H1 (cell line): ENCODE data around the gene ZBTB18. TPM values are rescaled to one million over a fixed set of nuclear protein-coding genes. Genes with fewer than 3 reads are reported as not detected.

ENCODE experiments used
- EGR1 ChIP-seq: IDR thresholded peaks from 2 replicates; pipeline ENCODE4 v1.6.1; 2011; ENCODE audit warnings: low read depth, low read length, borderline replicate concordance
- GABPA ChIP-seq: IDR thresholded peaks from 2 replicates; pipeline ENCODE4 v1.6.1; 2011; ENCODE audit warnings: mild to moderate bottlenecking, low read length, moderate library complexity, borderline replicate concordance; ENCODE audit not compliant: insufficient read depth
- HDAC2 ChIP-seq, 2 experiments: fragments of 300-600 bp in 1 of 2; sonication (generic) in 1 of 2; IDR thresholded peaks; 2 replicates each; pipeline ENCODE4 v1.6.1; 2011 to 2012; ENCODE audit warnings: low read depth in 2 of 2, low read length in 2 of 2, mild to moderate bottlenecking in 2 of 2, moderate library complexity in 2 of 2, borderline replicate concordance in 1 of 2, inconsistent platforms in 1 of 2
- KDM5A ChIP-seq: fragments of 200-600 bp; IDR thresholded peaks from 2 replicates; pipeline ENCODE4 v1.7.1; 2012; ENCODE audit warnings: mild to moderate bottlenecking, low read length, inconsistent platforms, mixed read lengths
- NANOG ChIP-seq: IDR thresholded peaks from 2 replicates; pipeline ENCODE4 v1.6.1; 2011; ENCODE audit warnings: low read length, low read depth, mild to moderate bottlenecking, inconsistent platforms; ENCODE audit not compliant: insufficient read depth, poor library complexity, severe bottlenecking
- SP2 ChIP-seq: IDR thresholded peaks from 2 replicates; pipeline ENCODE4 v1.6.1; 2012; ENCODE audit warnings: mild to moderate bottlenecking, low read length, inconsistent platforms
- polyA plus RNA-seq, 7 experiments: library from polyadenylated mRNA; depleted of rRNA in 3 of 7; stranded (reverse) in 5 of 7; unstranded in 2 of 7; fragments of >200 nt in 5 of 7; fragments of 200-250 nt in 2 of 7; gene quantifications; 1 replicate in 5 of 7; 2 replicates in 1 of 7; 4 replicates in 1 of 7; pipeline versions ENCODE4 v1.2.1 to v1.2.3, GENCODE V29; 2011 to 2013; ENCODE audit warnings: missing spikeins in 2 of 7, mixed read lengths in 2 of 7
- total RNA-seq: library from RNA; stranded (reverse); fragmentation: NEBNext Ultra II Directional; extraction: Animal tissue kit (Norgen Biotek cat#: 25700); gene quantifications from 2 replicates; pipeline ENCODE4 v1.2.1, GENCODE V29; 2021
- TF ChIP-seq, protein P1 (sequence below): fragments of 300-600 bp; sonication (generic); IDR thresholded peaks from 2 replicates; pipeline ENCODE4 v1.7.1; 2012; ENCODE audit warnings: low read length, moderate library complexity, mild to moderate bottlenecking, inconsistent platforms; ENCODE audit not compliant: insufficient replicate concordance
- TF ChIP-seq, protein P2 (sequence below): IDR thresholded peaks from 2 replicates; pipeline ENCODE4 v1.6.1; 2012; ENCODE audit warnings: inconsistent platforms
- TF ChIP-seq, protein P3 (sequence below): IDR thresholded peaks from 2 replicates; pipeline ENCODE4 v1.6.1; 2012; ENCODE audit warnings: low read length, inconsistent platforms

The ZBTB18 gene
- total and polyA plus RNA-seq, 2 of the 8 experiments (the other 6 are each of a cell fraction or from before 2014, with no cell fraction given) = 8.5 to 14.4 TPM

DNA sequence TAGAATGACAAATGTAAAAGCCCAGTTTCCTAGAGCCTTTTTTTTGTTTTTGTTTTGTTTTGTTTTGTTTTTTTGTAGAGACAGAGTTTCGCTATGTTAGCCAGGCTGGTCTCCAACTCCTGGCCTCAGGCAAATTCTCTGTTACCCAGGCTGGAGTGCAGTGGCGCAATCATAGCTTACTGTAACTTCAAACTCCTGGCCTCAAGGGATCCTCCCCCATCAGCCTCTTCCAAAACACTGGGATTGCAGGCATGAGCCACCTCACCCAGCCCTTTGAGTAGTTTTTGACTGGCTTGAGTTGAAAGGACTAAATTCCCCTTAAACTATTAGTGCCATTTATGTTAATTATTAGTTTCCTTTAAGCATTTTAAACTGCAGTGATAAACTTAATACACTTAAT, 28.8 kb upstream of the ZBTB18 start (continued):
- TF ChIP-seq, protein P1, sequence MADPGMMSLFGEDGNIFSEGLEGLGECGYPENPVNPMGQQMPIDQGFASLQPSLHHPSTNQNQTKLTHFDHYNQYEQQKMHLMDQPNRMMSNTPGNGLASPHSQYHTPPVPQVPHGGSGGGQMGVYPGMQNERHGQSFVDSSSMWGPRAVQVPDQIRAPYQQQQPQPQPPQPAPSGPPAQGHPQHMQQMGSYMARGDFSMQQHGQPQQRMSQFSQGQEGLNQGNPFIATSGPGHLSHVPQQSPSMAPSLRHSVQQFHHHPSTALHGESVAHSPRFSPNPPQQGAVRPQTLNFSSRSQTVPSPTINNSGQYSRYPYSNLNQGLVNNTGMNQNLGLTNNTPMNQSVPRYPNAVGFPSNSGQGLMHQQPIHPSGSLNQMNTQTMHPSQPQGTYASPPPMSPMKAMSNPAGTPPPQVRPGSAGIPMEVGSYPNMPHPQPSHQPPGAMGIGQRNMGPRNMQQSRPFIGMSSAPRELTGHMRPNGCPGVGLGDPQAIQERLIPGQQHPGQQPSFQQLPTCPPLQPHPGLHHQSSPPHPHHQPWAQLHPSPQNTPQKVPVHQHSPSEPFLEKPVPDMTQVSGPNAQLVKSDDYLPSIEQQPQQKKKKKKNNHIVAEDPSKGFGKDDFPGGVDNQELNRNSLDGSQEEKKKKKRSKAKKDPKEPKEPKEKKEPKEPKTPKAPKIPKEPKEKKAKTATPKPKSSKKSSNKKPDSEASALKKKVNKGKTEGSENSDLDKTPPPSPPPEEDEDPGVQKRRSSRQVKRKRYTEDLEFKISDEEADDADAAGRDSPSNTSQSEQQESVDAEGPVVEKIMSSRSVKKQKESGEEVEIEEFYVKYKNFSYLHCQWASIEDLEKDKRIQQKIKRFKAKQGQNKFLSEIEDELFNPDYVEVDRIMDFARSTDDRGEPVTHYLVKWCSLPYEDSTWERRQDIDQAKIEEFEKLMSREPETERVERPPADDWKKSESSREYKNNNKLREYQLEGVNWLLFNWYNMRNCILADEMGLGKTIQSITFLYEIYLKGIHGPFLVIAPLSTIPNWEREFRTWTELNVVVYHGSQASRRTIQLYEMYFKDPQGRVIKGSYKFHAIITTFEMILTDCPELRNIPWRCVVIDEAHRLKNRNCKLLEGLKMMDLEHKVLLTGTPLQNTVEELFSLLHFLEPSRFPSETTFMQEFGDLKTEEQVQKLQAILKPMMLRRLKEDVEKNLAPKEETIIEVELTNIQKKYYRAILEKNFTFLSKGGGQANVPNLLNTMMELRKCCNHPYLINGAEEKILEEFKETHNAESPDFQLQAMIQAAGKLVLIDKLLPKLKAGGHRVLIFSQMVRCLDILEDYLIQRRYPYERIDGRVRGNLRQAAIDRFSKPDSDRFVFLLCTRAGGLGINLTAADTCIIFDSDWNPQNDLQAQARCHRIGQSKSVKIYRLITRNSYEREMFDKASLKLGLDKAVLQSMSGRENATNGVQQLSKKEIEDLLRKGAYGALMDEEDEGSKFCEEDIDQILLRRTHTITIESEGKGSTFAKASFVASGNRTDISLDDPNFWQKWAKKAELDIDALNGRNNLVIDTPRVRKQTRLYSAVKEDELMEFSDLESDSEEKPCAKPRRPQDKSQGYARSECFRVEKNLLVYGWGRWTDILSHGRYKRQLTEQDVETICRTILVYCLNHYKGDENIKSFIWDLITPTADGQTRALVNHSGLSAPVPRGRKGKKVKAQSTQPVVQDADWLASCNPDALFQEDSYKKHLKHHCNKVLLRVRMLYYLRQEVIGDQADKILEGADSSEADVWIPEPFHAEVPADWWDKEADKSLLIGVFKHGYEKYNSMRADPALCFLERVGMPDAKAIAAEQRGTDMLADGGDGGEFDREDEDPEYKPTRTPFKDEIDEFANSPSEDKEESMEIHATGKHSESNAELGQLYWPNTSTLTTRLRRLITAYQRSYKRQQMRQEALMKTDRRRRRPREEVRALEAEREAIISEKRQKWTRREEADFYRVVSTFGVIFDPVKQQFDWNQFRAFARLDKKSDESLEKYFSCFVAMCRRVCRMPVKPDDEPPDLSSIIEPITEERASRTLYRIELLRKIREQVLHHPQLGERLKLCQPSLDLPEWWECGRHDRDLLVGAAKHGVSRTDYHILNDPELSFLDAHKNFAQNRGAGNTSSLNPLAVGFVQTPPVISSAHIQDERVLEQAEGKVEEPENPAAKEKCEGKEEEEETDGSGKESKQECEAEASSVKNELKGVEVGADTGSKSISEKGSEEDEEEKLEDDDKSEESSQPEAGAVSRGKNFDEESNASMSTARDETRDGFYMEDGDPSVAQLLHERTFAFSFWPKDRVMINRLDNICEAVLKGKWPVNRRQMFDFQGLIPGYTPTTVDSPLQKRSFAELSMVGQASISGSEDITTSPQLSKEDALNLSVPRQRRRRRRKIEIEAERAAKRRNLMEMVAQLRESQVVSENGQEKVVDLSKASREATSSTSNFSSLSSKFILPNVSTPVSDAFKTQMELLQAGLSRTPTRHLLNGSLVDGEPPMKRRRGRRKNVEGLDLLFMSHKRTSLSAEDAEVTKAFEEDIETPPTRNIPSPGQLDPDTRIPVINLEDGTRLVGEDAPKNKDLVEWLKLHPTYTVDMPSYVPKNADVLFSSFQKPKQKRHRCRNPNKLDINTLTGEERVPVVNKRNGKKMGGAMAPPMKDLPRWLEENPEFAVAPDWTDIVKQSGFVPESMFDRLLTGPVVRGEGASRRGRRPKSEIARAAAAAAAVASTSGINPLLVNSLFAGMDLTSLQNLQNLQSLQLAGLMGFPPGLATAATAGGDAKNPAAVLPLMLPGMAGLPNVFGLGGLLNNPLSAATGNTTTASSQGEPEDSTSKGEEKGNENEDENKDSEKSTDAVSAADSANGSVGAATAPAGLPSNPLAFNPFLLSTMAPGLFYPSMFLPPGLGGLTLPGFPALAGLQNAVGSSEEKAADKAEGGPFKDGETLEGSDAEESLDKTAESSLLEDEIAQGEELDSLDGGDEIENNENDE = no peak
- TF ChIP-seq KDM5A (no peak), NANOG (no peak), EGR1 (no peak), SP2 (no peak), GABPA (no peak), HDAC2 (IDR thresholded peaks at IDR 0.05; ENCODE audit: borderline replicate concordance in 1 of 2, low read depth in 2 of 2, low read length in 2 of 2) (no peak)
- TF ChIP-seq, protein P2, sequence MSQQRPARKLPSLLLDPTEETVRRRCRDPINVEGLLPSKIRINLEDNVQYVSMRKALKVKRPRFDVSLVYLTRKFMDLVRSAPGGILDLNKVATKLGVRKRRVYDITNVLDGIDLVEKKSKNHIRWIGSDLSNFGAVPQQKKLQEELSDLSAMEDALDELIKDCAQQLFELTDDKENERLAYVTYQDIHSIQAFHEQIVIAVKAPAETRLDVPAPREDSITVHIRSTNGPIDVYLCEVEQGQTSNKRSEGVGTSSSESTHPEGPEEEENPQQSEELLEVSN = no peak
- TF ChIP-seq, protein P3, sequence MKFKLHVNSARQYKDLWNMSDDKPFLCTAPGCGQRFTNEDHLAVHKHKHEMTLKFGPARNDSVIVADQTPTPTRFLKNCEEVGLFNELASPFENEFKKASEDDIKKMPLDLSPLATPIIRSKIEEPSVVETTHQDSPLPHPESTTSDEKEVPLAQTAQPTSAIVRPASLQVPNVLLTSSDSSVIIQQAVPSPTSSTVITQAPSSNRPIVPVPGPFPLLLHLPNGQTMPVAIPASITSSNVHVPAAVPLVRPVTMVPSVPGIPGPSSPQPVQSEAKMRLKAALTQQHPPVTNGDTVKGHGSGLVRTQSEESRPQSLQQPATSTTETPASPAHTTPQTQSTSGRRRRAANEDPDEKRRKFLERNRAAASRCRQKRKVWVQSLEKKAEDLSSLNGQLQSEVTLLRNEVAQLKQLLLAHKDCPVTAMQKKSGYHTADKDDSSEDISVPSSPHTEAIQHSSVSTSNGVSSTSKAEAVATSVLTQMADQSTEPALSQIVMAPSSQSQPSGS = no peak
